GM12878 (cell line): Measurements from ENCODE around the gene COPS6. TPM values are rescaled to one million over a fixed set of nuclear protein-coding genes. Genes with fewer than 3 reads are reported as not detected.

ENCODE experiments used
- ATAC-seq: fragments of 200-7000 bp; cut with Tn5 transposase; 3 replicates; pipeline ENCODE4 v1.9.1; 2020; ENCODE audit warnings: mild to moderate bottlenecking, moderate library complexity
- BruUV-seq: library from RNA; stranded (reverse); fragments of 400-500 nt; replicated peaks from 2 replicates; lab custom pipeline; 2021; lab: Mats Ljungman, UMichigan
- CTCF ChIA-PET: fragments of 300-600 bp; sonication (Branson Sonifier 250); formaldehyde crosslinking; extraction: SDS; loops from one replicate; lab custom pipeline; 2021; ENCODE audit warnings: inconsistent platforms; lab: Yijun Ruan, JAX
- POLR2A ChIA-PET: fragments of 350-600 bp; formaldehyde crosslinking; extraction: SDS; loops from one replicate; lab custom pipeline; 2021; ENCODE audit warnings: inconsistent platforms; lab: Charles Lee
- RAD21 ChIA-PET: fragments of 300-600 bp; sonication (Branson Sonifier 250); formaldehyde crosslinking; loops from one replicate; lab custom pipeline; 2023; ENCODE audit warnings: antibody characterized with exemption; ENCODE audit not compliant: unreplicated experiment; lab: Charles Lee
- SMC1A ChIA-PET: fragments of 300-600 bp; sonication (Branson Sonifier 250); formaldehyde crosslinking; loops from one replicate; lab custom pipeline; 2023; ENCODE audit not compliant: unreplicated experiment, uncharacterized antibody; lab: Charles Lee
- DNase-seq: peaks from one replicate; pipeline ENCODE4 v3.0.0-alpha.2; 2011; ENCODE audit warnings: low read depth, low spot score
- FAIRE-seq: peaks from 3 replicates; lab custom pipeline; 2011; peaks lifted over from hg19 to GRCh38; lab: Jason Lieb, UNC
- H2AFZ ChIP-seq: 2 replicates; pipeline ENCODE4 v1.6.0; 2011; ENCODE audit warnings: low read depth, low read length, control low read depth; ENCODE audit not compliant: control insufficient read depth
- H3K27ac ChIP-seq: 2 replicates; pipeline ENCODE4 v1.5.1; 2011; ENCODE audit warnings: control low read depth; ENCODE audit not compliant: control insufficient read depth, insufficient read depth
- H3K27me3 ChIP-seq, 2 experiments: replicated peaks in 1 of 2; 2 replicates each; pipeline versions ENCODE4 v1.6.0 to v1.6.1; 2011; ENCODE audit warnings: low read length in 1 of 2; ENCODE audit not compliant: control insufficient read depth in 2 of 2, insufficient read depth in 2 of 2
- H3K36me3 ChIP-seq, 2 experiments: 2 replicates each; pipeline ENCODE4 v1.5.1; 2011; ENCODE audit warnings: low read length in 1 of 2; ENCODE audit not compliant: control insufficient read depth in 2 of 2, insufficient read depth in 2 of 2
- H3K4me1 ChIP-seq: 2 replicates; pipeline ENCODE4 v1.6.1; 2011; ENCODE audit warnings: mild to moderate bottlenecking, low read length, moderate library complexity, mixed read lengths; ENCODE audit not compliant: control insufficient read depth, insufficient read depth
- H3K4me2 ChIP-seq: 2 replicates; pipeline ENCODE4 v1.6.0; 2011; ENCODE audit warnings: control low read depth; ENCODE audit not compliant: control insufficient read depth, insufficient read depth
- H3K4me3 ChIP-seq: fragments of 200-600 bp; sonication (generic); 2 replicates; pipeline ENCODE4 v1.5.1; 2016
- H3K79me2 ChIP-seq: 2 replicates; pipeline ENCODE4 v1.6.0; 2011; ENCODE audit warnings: low read length; ENCODE audit not compliant: control insufficient read depth, insufficient read depth
- H3K9ac ChIP-seq: 2 replicates; pipeline ENCODE4 v1.8.0; 2011; ENCODE audit warnings: low read length, control low read depth, mixed read lengths; ENCODE audit not compliant: control insufficient read depth, insufficient read depth
- H3K9me3 ChIP-seq: replicated peaks from 3 replicates; pipeline ENCODE4 v1.5.1; 2011; ENCODE audit warnings: mild to moderate bottlenecking, low read length; ENCODE audit not compliant: control insufficient read depth, insufficient read depth
- H4K20me1 ChIP-seq: 2 replicates; pipeline ENCODE4 v1.6.0; 2011; ENCODE audit not compliant: control insufficient read depth, insufficient read depth
- CBFB ChIP-seq: IDR thresholded peaks from 2 replicates; pipeline ENCODE4 v1.6.1; 2016; ENCODE audit warnings: antibody characterized with exemption, low read depth
- CHD2 ChIP-seq: IDR thresholded peaks from 2 replicates; pipeline ENCODE4 v1.6.1; 2011; ENCODE audit warnings: low read depth, low read length, improper control_type of control experiment, borderline replicate concordance
- CREM ChIP-seq: IDR thresholded peaks from 2 replicates; pipeline ENCODE4 v1.6.1; 2014; ENCODE audit warnings: antibody characterized with exemption, low read depth
- IKZF1 ChIP-seq: fragments of 450-650 bp; conservative IDR thresholded peaks from 2 replicates; pipeline ENCODE4 v1.6.1; 2017; ENCODE audit warnings: antibody characterized with exemption, mild to moderate bottlenecking
- IKZF2 ChIP-seq, 2 experiments: fragments of 450-650 bp; IDR thresholded peaks; 2 replicates each; pipeline ENCODE4 v1.6.1; 2017; ENCODE audit warnings: mild to moderate bottlenecking in 2 of 2, moderate library complexity in 2 of 2
- JUNB ChIP-seq: IDR thresholded peaks from 2 replicates; pipeline ENCODE4 v1.6.1; 2016; ENCODE audit warnings: antibody characterized with exemption, mild to moderate bottlenecking
- KDM1A ChIP-seq: fragments of 200-600 bp; sonication (generic); IDR thresholded peaks from 2 replicates; pipeline ENCODE4 v1.6.1; 2016; ENCODE audit warnings: borderline replicate concordance
- KLF5 ChIP-seq: fragments of 450-650 bp; IDR thresholded peaks from 2 replicates; pipeline ENCODE4 v1.6.1; 2014; ENCODE audit warnings: mild to moderate bottlenecking; ENCODE audit not compliant: partially characterized antibody
- MYC ChIP-seq: IDR thresholded peaks from 2 replicates; pipeline ENCODE4 v1.6.1; 2011; ENCODE audit warnings: mild to moderate bottlenecking, low read length, moderate library complexity, inconsistent platforms; ENCODE audit not compliant: insufficient read depth, insufficient replicate concordance, insufficient read length, severe bottlenecking
- RB1 ChIP-seq: fragments of 450-650 bp; formaldehyde crosslinking; IDR thresholded peaks from 2 replicates; pipeline ENCODE4 v1.6.1; 2017; ENCODE audit warnings: mild to moderate bottlenecking, borderline replicate concordance
- REST ChIP-seq: IDR thresholded peaks from 2 replicates; pipeline ENCODE4 v1.6.1; 2012; ENCODE audit warnings: mild to moderate bottlenecking, low read depth, low read length
- SMC3 ChIP-seq: IDR thresholded peaks from 2 replicates; pipeline ENCODE4 v1.6.1; 2011; ENCODE audit warnings: low read length, improper control_type of control experiment, borderline replicate concordance
- SREBF1 ChIP-seq: IDR thresholded peaks from 2 replicates; pipeline ENCODE4 v1.6.1; 2012; ENCODE audit warnings: mild to moderate bottlenecking, low read length
- SREBF2 ChIP-seq: IDR thresholded peaks from 2 replicates; pipeline ENCODE4 v1.6.1; 2012; ENCODE audit warnings: mild to moderate bottlenecking, low read length
- WGBS: methylation state at CpG from one replicate; pipeline ENCODE4 v1.1.6; 2016; ENCODE audit warnings: low lambda C conversion rate; ENCODE audit not compliant: insufficient replicate concordance, insufficient coverage; ENCODE audit errors: missing lambda C conversion rate; 5-methylcytosine and 5-hydroxymethylcytosine counted together
- in situ Hi-C: fragments of 300-500 bp; cut with MboI; formaldehyde crosslinking; loops from 9 replicates; pipeline ENCODE4 v1.14.3; 2018; ENCODE audit warnings: mixed read lengths
- intact Hi-C: fragments of 100-400 bp; cut with micrococcal nuclease; formaldehyde crosslinking; loops from one replicate; pipeline ENCODE4 v1.14.2; 2022; ENCODE audit not compliant: unreplicated experiment
- polyA plus RNA-seq, 11 experiments: library from polyadenylated mRNA; depleted of rRNA in 4 of 11; unstranded in 6 of 11; stranded (reverse) in 5 of 11; fragments of >200 nt; fragmentation: Nextera tagmentation in 4 of 11; fragmentation: Illumina TruSeq in 1 of 11; extraction: Ambion mirVana in 4 of 11; extraction: Trizol in 1 of 11; gene quantifications; 1 replicate in 1 of 11; 2 replicates in 10 of 11; pipeline versions ENCODE4 v1.2.1 to v1.2.3, GENCODE V29; 2011 to 2016; ENCODE audit warnings: inconsistent platforms in 2 of 11, missing spikeins in 2 of 11, low read depth in 1 of 11
- total RNA-seq, 4 experiments: library from RNA; depleted of rRNA in 3 of 4; stranded (reverse); fragments of >200 nt in 3 of 4; fragmentation: Illumina TruSeq in 1 of 4; extraction: Trizol in 1 of 4; gene quantifications; 2 replicates each; pipeline versions ENCODE4 v1.2.1 to v1.2.3, GENCODE V29; 2013 to 2021

Gene COPS6
- total and polyA plus RNA-seq, 10 of the 15 experiments (the other 5 are each of a cell fraction or from before 2014, with no cell fraction given) = 28.5 to 182 (median 81.5) TPM

GRCh38 chr7:100109521-100110163 is 20.9 kb downstream of the COPS6 start:
- no peak overlapping the region for H3K4me3 ChIP-seq
- H3K27ac ChIP-seq = no peak overlapping the region
- RAD21 ChIA-PET = no interaction called here
- H2AFZ ChIP-seq = no peak overlapping the region
- no peaks in the 10 kb centered on the region for H3K79me2 ChIP-seq
- CTCF ChIA-PET = no interaction called here
- no peak overlapping the region for H3K4me2 ChIP-seq
- H3K27me3 ChIP-seq = no peaks in the 10 kb centered on the region
- intact Hi-C loops (no loop called here), in situ Hi-C loops (no loop called here)
- TF ChIP-seq MYC (no peak), JUNB (no peak), REST (no peak), SREBF2 (no peak), SMC3 (no peak), IKZF1 (no peak), IKZF2 (IDR thresholded peaks at IDR 0.05) (no peak), CBFB (no peak), CREM (no peak), CHD2 (no peak), RB1 (no peak), SREBF1 (no peak), KDM1A (no peak), KLF5 (no peak)
- DNase-seq (no peak), FAIRE-seq (no peak), ATAC-seq (no peak)
- 88% methylated on average over 12 of the region's 12 CpGs for whole genome bisulfite sequencing
- H3K36me3 ChIP-seq = peaks cover 5 to 9% of the 10 kb centered on the region in 2 experiments; a peak in 3 of 4 replicates
- H3K9ac ChIP-seq = no peak overlapping the region
- H3K4me1 ChIP-seq = no peaks in the 10 kb centered on the region
- no TSS peak for BruUV-seq
- POLR2A ChIA-PET = no interaction called here
- no peaks in the 10 kb centered on the region for H3K9me3 ChIP-seq
- SMC1A ChIA-PET = no interaction called here
- no peaks in the 10 kb centered on the region for H4K20me1 ChIP-seq
